LNCAP (cell line): ENCODE measurements around the gene ACTL7B.

Source experiments
- CTCF ChIP-seq: fragments of 450-650 bp; IDR thresholded peaks from 2 replicates; pipeline ENCODE4 v1.5.1; 2017; ENCODE audit warnings: mild to moderate bottlenecking

ACTL7B gene

GRCh38 chr9:108889649-108890067, 33.9 kb upstream of the ACTL7B start:
- peak; percentile 16; the same call in 1 of the 2 replicates for TF ChIP-seq CTCF

- TF ChIP-seq CTCF = no peak
Measured at GRCh38 chr9:108885643-108886348, 30.0 kb upstream of the ACTL7B start.

GRCh38 chr9:108884701-108885100, 28.9 kb upstream of the ACTL7B start:
- TF ChIP-seq CTCF = no peak

GRCh38 chr9:108883085-108883484, 27.3 kb upstream of the ACTL7B start:
- TF ChIP-seq CTCF = no peak

GRCh38 chr9:108882052-108882888, 26.5 kb upstream of the ACTL7B start:
- TF ChIP-seq CTCF = no peak

- TF ChIP-seq CTCF = no peak
Measured at GRCh38 chr9:108880738-108881316, 25.0 kb upstream of the ACTL7B start.

- TF ChIP-seq CTCF = no peak
Measured at GRCh38 chr9:108877524-108877923, 21.7 kb upstream of the ACTL7B start.
